ENCODE measurements around the gene CAMTA1. TPM values are rescaled to one million over a fixed set of nuclear protein-coding genes. Genes with fewer than 3 reads are reported as not detected.
A peak's percentile ranks its signal among the peaks of the same experiment; 100 is the strongest.

Gene CAMTA1
- total RNA-seq, 1 experiment from 2014 or later: 103 TPM

- Histone ChIP-seq H3K9me3 (no peaks in the 10 kb centered on the region), H3K36me3 (no peaks in the 10 kb centered on the region), H3K4me3 (no peak overlapping the region), H3K27me3 (no peaks in the 10 kb centered on the region)
- DNase-seq: no peak
These were observed 9.8 kb upstream of the CAMTA1 start for GRCh38 chr1:6775261-6776043.

DNA sequence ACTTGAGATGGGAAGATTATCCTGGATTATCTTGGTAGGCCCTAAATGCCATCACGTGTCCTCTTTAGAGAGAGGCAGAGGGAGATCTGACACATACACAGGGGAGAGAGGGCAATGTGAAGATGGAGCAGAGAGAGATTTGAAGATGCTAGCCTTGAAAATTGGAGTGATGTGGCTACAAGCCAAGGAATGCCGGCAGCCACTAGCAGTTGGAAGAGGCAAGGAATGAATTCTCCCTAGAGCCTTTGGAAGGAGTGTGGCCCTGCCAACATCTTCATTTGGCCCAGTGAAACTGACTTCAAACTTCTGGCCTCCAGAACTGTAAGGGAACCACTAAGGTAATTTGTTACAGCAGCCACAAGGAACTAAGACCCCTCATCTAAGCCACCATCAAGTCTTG is 8.9 kb upstream of the CAMTA1 start:
- no peak overlapping the region for H3K4me3 ChIP-seq
- H3K36me3 ChIP-seq: no peaks in the 10 kb centered on the region
- no peak for DNase-seq
- no peaks in the 10 kb centered on the region for H3K9me3 ChIP-seq
- no peaks in the 10 kb centered on the region for H3K27me3 ChIP-seq

GRCh38 chr1:6776895-6777294 is 8.4 kb upstream of the CAMTA1 start:
- Histone ChIP-seq H3K27me3 (no peaks in the 10 kb centered on the region), H3K4me3 (no peak overlapping the region), H3K36me3 (no peaks in the 10 kb centered on the region), H3K9me3 (no peaks in the 10 kb centered on the region)
- DNase-seq: no peak

GRCh38 chr1:6777813-6778212 is 7.4 kb upstream of the CAMTA1 start:
- Histone ChIP-seq H3K4me3 (no peak overlapping the region), H3K36me3 (no peaks in the 10 kb centered on the region), H3K9me3 (no peaks in the 10 kb centered on the region), H3K27me3 (no peaks in the 10 kb centered on the region)
- DNase-seq: no peak

- DNase-seq: no peak
- Histone ChIP-seq H3K27me3 (no peaks in the 10 kb centered on the region), H3K4me3 (no peak overlapping the region), H3K36me3 (no peaks in the 10 kb centered on the region), H3K9me3 (no peaks in the 10 kb centered on the region)
These were observed 6.0 kb upstream of the CAMTA1 start for GRCh38 chr1:6779089-6779805.

GRCh38 chr1:6782151-6782550 is 3.1 kb upstream of the CAMTA1 start:
- no peak overlapping the region for H3K4me3 ChIP-seq
- H3K9me3 ChIP-seq: no peaks in the 10 kb centered on the region
- no peaks in the 10 kb centered on the region for H3K27me3 ChIP-seq
- no peaks in the 10 kb centered on the region; the same call in 1 of the 2 replicates for H3K36me3 ChIP-seq
- DNase-seq: no peak

GRCh38 chr1:6783221-6783620 is 2.0 kb upstream of the CAMTA1 start:
- no peak for DNase-seq
- H3K27me3 ChIP-seq: no peaks in the 10 kb centered on the region
- peaks cover 3% of the 10 kb centered on the region for H3K36me3 ChIP-seq
- H3K9me3 ChIP-seq: no peaks in the 10 kb centered on the region
- peak overlapping the region; percentile 82 for H3K4me3 ChIP-seq

GRCh38 chr1:6783936-6784559 is 1.2 kb upstream of the CAMTA1 start:
- Histone ChIP-seq H3K4me3 (peak overlapping the region; percentile 82), H3K27me3 (no peaks in the 10 kb centered on the region), H3K36me3 (peaks cover 5% of the 10 kb centered on the region), H3K9me3 (no peaks in the 10 kb centered on the region)
- DNase-seq: no peak

GRCh38 chr1:6784560-6785317 is 515 bp upstream of the CAMTA1 start:
- no peaks in the 10 kb centered on the region for H3K27me3 ChIP-seq
- no peaks in the 10 kb centered on the region for H3K9me3 ChIP-seq
- peak overlapping the region; percentile 82 for H3K4me3 ChIP-seq
- peaks cover 6% of the 10 kb centered on the region for H3K36me3 ChIP-seq
- peak; percentile 99 for DNase-seq

GRCh38 chr1:6785728-6786505 is 663 bp downstream of the CAMTA1 start:
- peak overlapping the region; percentile 67 for H3K4me3 ChIP-seq
- H3K27me3 ChIP-seq: no peaks in the 10 kb centered on the region
- DNase-seq: peak; percentile 36
- no peaks in the 10 kb centered on the region for H3K9me3 ChIP-seq
- H3K36me3 ChIP-seq: peaks cover 6% of the 10 kb centered on the region

DNA sequence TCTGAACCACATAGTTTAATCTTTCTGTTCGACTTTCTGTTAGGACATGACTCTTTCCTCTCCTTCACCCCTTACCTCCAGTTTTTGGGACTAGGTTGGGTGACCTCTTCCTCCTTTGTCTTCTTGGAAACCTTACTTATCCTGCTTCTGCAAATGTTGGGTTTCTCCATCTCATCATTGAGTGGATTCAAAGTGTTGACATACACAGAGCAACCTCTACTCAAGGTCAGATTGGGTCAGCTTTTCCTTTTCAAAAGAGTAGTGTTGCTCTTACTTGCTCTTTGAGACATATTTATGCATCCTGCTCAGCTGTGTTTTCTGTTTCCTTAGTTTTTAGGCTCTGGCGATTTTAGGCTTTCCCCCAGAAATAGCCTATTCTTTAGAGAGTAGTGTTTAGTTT is 3.7 kb downstream of the CAMTA1 start:
- H3K27me3 ChIP-seq: no peaks in the 10 kb centered on the region
- H3K4me3 ChIP-seq: no peak overlapping the region
- H3K36me3 ChIP-seq: peaks cover 9% of the 10 kb centered on the region
- DNase-seq: no peak
- H3K9me3 ChIP-seq: no peaks in the 10 kb centered on the region

DNA sequence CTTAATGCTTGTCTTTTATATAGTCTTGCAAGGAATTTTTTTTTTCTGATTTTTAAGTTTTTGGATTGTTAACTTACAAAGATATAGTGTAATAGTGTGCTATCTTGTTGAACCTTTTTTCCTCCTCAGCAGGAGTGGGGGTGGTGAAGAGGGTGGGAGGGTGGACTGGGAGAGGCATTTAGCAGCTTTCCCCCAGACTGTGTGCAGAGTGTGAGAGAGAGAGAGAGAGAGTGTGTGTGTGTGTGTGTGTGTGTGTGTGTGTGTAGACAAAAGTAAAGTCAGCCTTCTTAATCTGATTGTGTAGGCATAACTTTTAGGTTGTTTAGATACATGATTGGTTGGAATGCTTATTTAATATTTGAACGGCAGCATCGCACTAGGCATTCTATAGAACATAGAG is 4.9 kb downstream of the CAMTA1 start:
- no peak for DNase-seq

DNA sequence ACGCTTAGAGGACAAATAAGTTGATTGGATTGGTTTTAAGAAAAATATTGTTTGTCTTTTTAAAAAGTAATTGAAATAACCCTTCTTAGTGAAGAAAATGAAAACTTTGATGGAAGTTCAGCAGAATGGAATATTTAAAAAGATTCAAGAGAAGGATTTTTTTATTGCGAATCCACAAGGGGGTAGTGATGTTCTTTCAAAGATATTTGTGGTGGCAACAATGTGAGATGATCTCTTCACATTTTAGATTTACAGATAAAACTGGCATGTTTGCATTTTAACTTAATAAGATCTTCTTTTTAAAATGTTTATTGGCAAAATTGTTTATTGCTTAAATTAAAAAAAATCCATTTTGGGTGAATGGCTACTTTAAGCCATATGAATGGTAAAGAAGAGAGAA is 8.9 kb downstream of the CAMTA1 start:
- Histone ChIP-seq H3K27me3 (no peaks in the 10 kb centered on the region), H3K36me3 (peaks cover 4% of the 10 kb centered on the region; the same call in 1 of the 2 replicates), H3K4me3 (no peak overlapping the region), H3K9me3 (no peaks in the 10 kb centered on the region)
- no peak for DNase-seq

More for the DNA sequence above, 4.9 kb downstream of the CAMTA1 start:
- Histone ChIP-seq H3K4me3 (no peak overlapping the region), H3K9me3 (no peaks in the 10 kb centered on the region), H3K27me3 (no peaks in the 10 kb centered on the region), H3K36me3 (peaks cover 9% of the 10 kb centered on the region)

GRCh38 chr1:6795203-6795602 is 9.9 kb downstream of the CAMTA1 start:
- no peak overlapping the region for H3K4me3 ChIP-seq
- no peaks in the 10 kb centered on the region for H3K9me3 ChIP-seq

GRCh38 chr1:6795661-6796060 is 10.4 kb downstream of the CAMTA1 start:
- Histone ChIP-seq H3K27me3 (no peaks in the 10 kb centered on the region), H3K36me3 (peaks cover 4% of the 10 kb centered on the region)

More at GRCh38 chr1:6795203-6795602, 9.9 kb downstream of the CAMTA1 start:
- H3K27me3 ChIP-seq: no peaks in the 10 kb centered on the region
- H3K36me3 ChIP-seq: peaks cover 4% of the 10 kb centered on the region
- no peak for DNase-seq

GRCh38 chr1:6796095-6796494 is 10.8 kb downstream of the CAMTA1 start:
- Histone ChIP-seq H3K27me3 (no peaks in the 10 kb centered on the region), H3K9me3 (no peaks in the 10 kb centered on the region), H3K4me3 (no peak overlapping the region), H3K36me3 (peaks cover 4% of the 10 kb centered on the region)
- DNase-seq: no peak

More at GRCh38 chr1:6795661-6796060, 10.4 kb downstream of the CAMTA1 start:
- Histone ChIP-seq H3K9me3 (no peaks in the 10 kb centered on the region), H3K4me3 (no peak overlapping the region)
- no peak for DNase-seq
